Measurements from ENCODE around the gene ZNF516. TPM values are rescaled to one million over a fixed set of nuclear protein-coding genes. Genes with fewer than 3 reads are reported as not detected.

ZNF516 gene
- total and polyA plus RNA-seq, 2 of the 13 experiments (the other 11 are each of a cell fraction or from before 2014, with no cell fraction given), result 16.6 to 18.7 TPM

- TF ChIP-seq ZNF841 (CRISPR knock-in tag; IDR thresholded peaks at IDR 0.05; ENCODE audit: borderline replicate concordance) (no peak), CERS6 (CRISPR knock-in tag; IDR thresholded peaks at IDR 0.05) (no peak), ZBTB7A (CRISPR knock-in tag; IDR thresholded peaks at IDR 0.05) (no peak), ZNF556 (CRISPR knock-in tag; IDR thresholded peaks at IDR 0.05; ENCODE audit: borderline replicate concordance) (no peak), LBX2 (CRISPR knock-in tag; IDR thresholded peaks at IDR 0.05; ENCODE audit: borderline replicate concordance) (no peak), ZNF782 (CRISPR knock-in tag; IDR thresholded peaks at IDR 0.05; ENCODE audit: borderline replicate concordance) (no peak), TCF7L2 (IDR thresholded peaks at IDR 0.05; ENCODE audit: low read depth, low read length) (no peak), SRF (IDR thresholded peaks at IDR 0.05; ENCODE audit: low read depth, low read length) (no peak), FOXC1 (CRISPR knock-in tag; IDR thresholded peaks at IDR 0.05; ENCODE audit: borderline replicate concordance) (0 out of 2 replicates have a peak, but pooled peaks have one; percentile 15), ZNF20 (CRISPR knock-in tag; IDR thresholded peaks at IDR 0.05) (no peak), PCBP2 (optimal IDR thresholded peaks at IDR 0.05; ENCODE audit: low read depth, low read length, poor library complexity, severe bottlenecking) (no peak), HIVEP1 (CRISPR knock-in tag; IDR thresholded peaks at IDR 0.05) (no peak), KLF11 (CRISPR knock-in tag; IDR thresholded peaks at IDR 0.05) (no peak), ARID5B (CRISPR knock-in tag; IDR thresholded peaks at IDR 0.05) (peak; percentile 71), MTA3 (CRISPR knock-in tag; IDR thresholded peaks at IDR 0.05) (no peak), JARID2 (CRISPR knock-in tag; IDR thresholded peaks at IDR 0.05; ENCODE audit: insufficient replicate concordance) (no peak), WIZ (CRISPR knock-in tag; IDR thresholded peaks at IDR 0.05) (no peak), IKZF5 (CRISPR knock-in tag; IDR thresholded peaks at IDR 0.05) (peak; percentile 28; the same call in 1 of the 2 replicates), LCORL (IDR thresholded peaks at IDR 0.05) (no peak), LCORL (CRISPR knock-in tag; IDR thresholded peaks at IDR 0.05) (0 out of 2 replicates have a peak, but pooled peaks have one; percentile 25), RORA (CRISPR knock-in tag; IDR thresholded peaks at IDR 0.05) (no peak), ZBTB38 (CRISPR knock-in tag; IDR thresholded peaks at IDR 0.05) (no peak), ZNF329 (CRISPR knock-in tag; IDR thresholded peaks at IDR 0.05; ENCODE audit: low read depth) (no peak), PHF20 (CRISPR knock-in tag; IDR thresholded peaks at IDR 0.05) (no peak), KDM1A (CRISPR knock-in tag; IDR thresholded peaks at IDR 0.05) (no peak)
Measured at GRCh38 chr18:76348267-76349066, 146.6 kb downstream of the ZNF516 start (continued).
